ENCODE data around the gene PRPF38B. TPM values are rescaled to one million over a fixed set of nuclear protein-coding genes. Genes with fewer than 3 reads are reported as not detected.

PRPF38B gene
- total and polyA plus RNA-seq, 2 of the 4 experiments (the other 2 are of a cell fraction), result 9.0 to 19.3 TPM

- H2BK15ac ChIP-seq (ENCODE audit: low read depth, low read length), result no peak overlapping the region
- no peak overlapping the region for H3K56ac ChIP-seq (ENCODE audit: extremely low read depth, insufficient read depth, low read length)
- no peaks in the 10 kb centered on the region for H4K20me1 ChIP-seq (ENCODE audit: insufficient read depth, low read length)
- H4K8ac ChIP-seq (ENCODE audit: low read depth in 2 of 2, low read length in 2 of 2), result no peak overlapping the region
- H2BK5ac ChIP-seq (ENCODE audit: low read depth, low read length, poor library complexity, severe bottlenecking), result no peak overlapping the region
- ChIA-PET POLR2A (ENCODE audit: unreplicated experiment) (no interaction called here), CTCF (no interaction called here)
- no peaks in the 10 kb centered on the region for H3K9me3 ChIP-seq (ENCODE audit: control insufficient read depth, insufficient read depth, low read length)
- H3K36me3 ChIP-seq (ENCODE audit: control insufficient read depth, insufficient read depth, low read length), result no peaks in the 10 kb centered on the region
- TF ChIP-seq NFE2L2 (IDR thresholded peaks at IDR 0.05; ENCODE audit: low read depth, low read length), result no peak
- no peak for TF ChIP-seq FOS (IDR thresholded peaks at IDR 0.05; ENCODE audit: low read depth, low read length)
- no peak for TF ChIP-seq RCOR1 (IDR thresholded peaks at IDR 0.05; ENCODE audit: insufficient replicate concordance, low read length)
- no peak for TF ChIP-seq POLR2A (IDR thresholded peaks at IDR 0.05; ENCODE audit: low read depth, low read length)
- TF ChIP-seq CTCF (conservative IDR thresholded peaks at IDR 0.05; ENCODE audit: low read depth, low read length), result no peak
- no peak for TF ChIP-seq CHD1 (IDR thresholded peaks at IDR 0.05; ENCODE audit: low read depth, low read length)
- TF ChIP-seq CEBPB (IDR thresholded peaks at IDR 0.05; ENCODE audit: low read depth, low read length), result no peak
- no peak for TF ChIP-seq USF2 (IDR thresholded peaks at IDR 0.05; ENCODE audit: low read depth, low read length)
- TF ChIP-seq SMC3 (IDR thresholded peaks at IDR 0.05; ENCODE audit: low read depth, low read length), result no peak
- TF ChIP-seq MXI1 (IDR thresholded peaks at IDR 0.05; ENCODE audit: borderline replicate concordance, low read depth, low read length), result no peak
- TF ChIP-seq BHLHE40 (IDR thresholded peaks at IDR 0.05; ENCODE audit: low read depth, low read length), result no peak
- no peak overlapping the region for H3K4me2 ChIP-seq (ENCODE audit: low read depth, low read length)
- 0 out of 2 replicates have a peak, but pooled peaks cover 3% of the 10 kb centered on the region for H3K27me3 ChIP-seq (ENCODE audit: control insufficient read depth, insufficient read depth, low read length)
- no peak overlapping the region for H3K4ac ChIP-seq (ENCODE audit: low read depth, low read length)
- H2BK20ac ChIP-seq (ENCODE audit: low read depth, low read length), result no peak overlapping the region
- no peak overlapping the region for H2AK9ac ChIP-seq (replicated peaks; ENCODE audit: low read depth, low read length, poor library complexity)
- no peaks in the 10 kb centered on the region for H3K79me1 ChIP-seq (ENCODE audit: low read depth in 1 of 2, low read length in 2 of 2)
- no peak overlapping the region for H3K27ac ChIP-seq (ENCODE audit: insufficient read depth, low read length)
- no peak overlapping the region for H2AK5ac ChIP-seq (ENCODE audit: low read depth, low read length)
- no peak overlapping the region for H4K91ac ChIP-seq (ENCODE audit: insufficient read depth, low read depth, low read length)
- no peak overlapping the region for H3K4me3 ChIP-seq (ENCODE audit: insufficient read depth, low read depth, low read length)
- no peaks in the 10 kb centered on the region for H3K9me1 ChIP-seq (ENCODE audit: insufficient read depth, low read length)
- H3K14ac ChIP-seq (replicated peaks; ENCODE audit: low read depth, low read length), result no peak overlapping the region
- no peaks in the 10 kb centered on the region for H3K4me1 ChIP-seq (ENCODE audit: control insufficient read depth, insufficient read depth, low read length)
- H3K18ac ChIP-seq (ENCODE audit: low read depth, low read length), result no peak overlapping the region
- in situ Hi-C loops (cut with MboI; ENCODE audit: low sequenced_read_pairs) (no loop called here), dilution Hi-C loops (cut with HindIII; ENCODE audit: low sequenced_read_pairs, unreplicated experiment) (no loop called here), intact Hi-C loops (cut with micrococcal nuclease) (loop anchor here (2.0 kb wide), 1 partner anchor 25 kb away; the partner anchor contains the start of gene HENMT1)
- DNase-seq (no peak), ATAC-seq (ENCODE audit: low read depth) (no peak)
- H4K5ac ChIP-seq (ENCODE audit: low read depth, low read length), result no peak overlapping the region
- H3K23ac ChIP-seq (ENCODE audit: low read depth, low read length), result no peak overlapping the region
- no peak overlapping the region for H3K9ac ChIP-seq (ENCODE audit: low read depth, low read length)
- 100% methylated on average over 1 of the region's 1 CpG; no CpG with 5 or more reads in 1 of the 2 experiments for WGBS, 2 experiments (ENCODE audit: extremely low coverage in 2 of 2, insufficient read length in 1 of 2)
- no TSS peak for BruUV-seq (replicated peaks)
- no peak overlapping the region for H2AFZ ChIP-seq (replicated peaks; ENCODE audit: low read length, poor library complexity)
- H2BK120ac ChIP-seq (ENCODE audit: low read depth, low read length), result no peak overlapping the region
These were observed 6.6 kb upstream of the PRPF38B start for GRCh38 chr1:108685529-108685928.

All from IMR-90 (cell line).